Measurements from ENCODE around the gene EEF1AKMT2. TPM values are rescaled to one million over a fixed set of nuclear protein-coding genes. Genes with fewer than 3 reads are reported as not detected.
A peak's percentile ranks its signal among the peaks of the same experiment; 100 is the strongest.

The EEF1AKMT2 gene
- total RNA-seq, 1 donor from 2014 or later: 12.5 TPM

GRCh38 chr10:124715439-124715838 lies 76.2 kb downstream of the EEF1AKMT2 start:
- Mint-ChIP-seq H3K9me3 (ENCODE audit: unreplicated experiment) (no peaks in the 10 kb centered on the region), H3K4me1 (ENCODE audit: unreplicated experiment) (peaks cover 48% of the 10 kb centered on the region), H3K36me3 (ENCODE audit: low read depth, unreplicated experiment) (no peaks in the 10 kb centered on the region), H3K4me3 (ENCODE audit: unreplicated experiment) (no peak overlapping the region), H3K27ac (ENCODE audit: unreplicated experiment) (no peak overlapping the region), H3K27me3 (ENCODE audit: unreplicated experiment) (peaks cover 3% of the 10 kb centered on the region)
- no peak for DNase-seq (ENCODE audit: low spot score)
- TF ChIP-seq CTCF (IDR thresholded peaks at IDR 0.05; ENCODE audit: unreplicated experiment): no peak

- Mint-ChIP-seq H3K9me3 (ENCODE audit: unreplicated experiment) (no peaks in the 10 kb centered on the region), H3K27me3 (ENCODE audit: unreplicated experiment) (peaks cover 5% of the 10 kb centered on the region), H3K27ac (ENCODE audit: unreplicated experiment) (peak overlapping the region; percentile 94), H3K4me1 (ENCODE audit: unreplicated experiment) (peaks cover 48% of the 10 kb centered on the region), H3K36me3 (ENCODE audit: low read depth, unreplicated experiment) (no peaks in the 10 kb centered on the region), H3K4me3 (ENCODE audit: unreplicated experiment) (no peak overlapping the region)
- TF ChIP-seq CTCF (IDR thresholded peaks at IDR 0.05; ENCODE audit: unreplicated experiment): no peak
- peak; percentile 13 for DNase-seq (ENCODE audit: low spot score)
Measured at GRCh38 chr10:124713679-124714255, 77.9 kb downstream of the EEF1AKMT2 start.

GRCh38 chr10:124712704-124713407 lies 78.8 kb downstream of the EEF1AKMT2 start:
- Mint-ChIP-seq H3K4me1 (ENCODE audit: unreplicated experiment) (peaks cover 50% of the 10 kb centered on the region), H3K36me3 (ENCODE audit: low read depth, unreplicated experiment) (no peaks in the 10 kb centered on the region), H3K9me3 (ENCODE audit: unreplicated experiment) (no peaks in the 10 kb centered on the region), H3K27ac (ENCODE audit: unreplicated experiment) (peak overlapping the region; percentile 70), H3K27me3 (ENCODE audit: unreplicated experiment) (peaks cover 5% of the 10 kb centered on the region), H3K4me3 (ENCODE audit: unreplicated experiment) (no peak overlapping the region)
- TF ChIP-seq CTCF (IDR thresholded peaks at IDR 0.05; ENCODE audit: unreplicated experiment): no peak
- no peak for DNase-seq (ENCODE audit: low spot score)

GRCh38 chr10:124711145-124711544 lies 80.5 kb downstream of the EEF1AKMT2 start:
- TF ChIP-seq CTCF (IDR thresholded peaks at IDR 0.05; ENCODE audit: unreplicated experiment): no peak
- Mint-ChIP-seq H3K27me3 (ENCODE audit: unreplicated experiment) (peaks cover 3% of the 10 kb centered on the region), H3K4me3 (ENCODE audit: unreplicated experiment) (no peak overlapping the region), H3K9me3 (ENCODE audit: unreplicated experiment) (no peaks in the 10 kb centered on the region), H3K36me3 (ENCODE audit: low read depth, unreplicated experiment) (no peaks in the 10 kb centered on the region), H3K27ac (ENCODE audit: unreplicated experiment) (no peak overlapping the region), H3K4me1 (ENCODE audit: unreplicated experiment) (peaks cover 49% of the 10 kb centered on the region)
- no peak for DNase-seq (ENCODE audit: low spot score)

GRCh38 chr10:124710266-124710881 lies 81.3 kb downstream of the EEF1AKMT2 start:
- H3K27ac Mint-ChIP-seq (ENCODE audit: unreplicated experiment): no peak overlapping the region
- peaks cover 3% of the 10 kb centered on the region for H3K27me3 Mint-ChIP-seq (ENCODE audit: unreplicated experiment)
- H3K36me3 Mint-ChIP-seq (ENCODE audit: low read depth, unreplicated experiment): no peaks in the 10 kb centered on the region
- no peaks in the 10 kb centered on the region for H3K9me3 Mint-ChIP-seq (ENCODE audit: unreplicated experiment)
- H3K4me3 Mint-ChIP-seq (ENCODE audit: unreplicated experiment): no peak overlapping the region
- H3K4me1 Mint-ChIP-seq (ENCODE audit: unreplicated experiment): peaks cover 49% of the 10 kb centered on the region
- no peak for TF ChIP-seq CTCF (IDR thresholded peaks at IDR 0.05; ENCODE audit: unreplicated experiment)
- DNase-seq (ENCODE audit: low spot score): no peak
